GM19023 (cell line): Measurements from ENCODE around the gene FAP.

ENCODE experiments used
- ATAC-seq: cut with Tn5 transposase; IDR thresholded peaks from one replicate; pipeline ENCODE4 v1.9.1; 2021; ENCODE audit warnings: mild to moderate bottlenecking, moderate library complexity; ENCODE audit not compliant: unreplicated experiment

The FAP gene

GRCh38 chr2:162138310-162138709 lies 104.9 kb downstream of the FAP start:
- ATAC-seq: no peak

GRCh38 chr2:162127422-162127821 lies 115.8 kb downstream of the FAP start:
- ATAC-seq: no peak

- ATAC-seq: no peak
Measured at GRCh38 chr2:162126527-162126926, 116.7 kb downstream of the FAP start.

GRCh38 chr2:162126111-162126519 lies 117.1 kb downstream of the FAP start:
- peak; percentile 87 for ATAC-seq

- ATAC-seq: no peak
Measured at GRCh38 chr2:162125138-162125537, 118.1 kb downstream of the FAP start.

GRCh38 chr2:162123806-162124758 lies 119.2 kb downstream of the FAP start:
- ATAC-seq: no peak
